ENCODE data around the gene HRAS. TPM values are rescaled to one million over a fixed set of nuclear protein-coding genes. Genes with fewer than 3 reads are reported as not detected.

Gene HRAS
- total and polyA plus RNA-seq, 2 experiments from 2014 or later = 62.1 to 76.9 TPM

- 0 out of 2 replicates have a peak, but pooled peaks cover 5% of the 10 kb centered on the region for H3F3A ChIP-seq (ENCODE audit: insufficient read depth)
- no peaks in the 10 kb centered on the region for H3K27me3 ChIP-seq (replicated peaks; ENCODE audit: insufficient read depth)
- TF ChIP-seq EZH2 (IDR thresholded peaks at IDR 0.05; ENCODE audit: insufficient read depth, poor library complexity, severe bottlenecking) (no peak), EZH2phosphoT487 (IDR thresholded peaks at IDR 0.05; ENCODE audit: insufficient read depth, low read depth) (no peak)
- H3K79me2 ChIP-seq (ENCODE audit: insufficient read depth) = peaks cover 17% of the 10 kb centered on the region
- DNase-seq = no peak
- H3K36me3 ChIP-seq (ENCODE audit: low read depth) = no peaks in the 10 kb centered on the region
- in situ Hi-C loops (cut with MboI) = no loop called here
- no peaks in the 10 kb centered on the region for H3K4me1 ChIP-seq (ENCODE audit: insufficient read depth)
- peak overlapping the region; percentile 87 for H3K9ac ChIP-seq
- no peaks in the 10 kb centered on the region for H3K9me2 ChIP-seq (ENCODE audit: insufficient read depth)
- H3K4me2 ChIP-seq (ENCODE audit: unreplicated experiment) = peak overlapping the region; percentile 96
- no peaks in the 10 kb centered on the region for H3K9me3 ChIP-seq (ENCODE audit: low read depth)
- peak overlapping the region; percentile 99 for H3K4me3 ChIP-seq
- no peak overlapping the region for H2AFZ ChIP-seq
- no peaks in the 10 kb centered on the region for H4K20me1 ChIP-seq (ENCODE audit: insufficient read depth)
- no peak overlapping the region for H3K27ac ChIP-seq
- WGBS, 2 experiments (ENCODE audit: low coverage in 1 of 2, low lambda C conversion rate in 2 of 2, missing lambda C conversion rate in 2 of 2) = 1% methylated on average over 30 of the region's 56 CpGs; no CpG with 5 or more reads in 1 of the 2 experiments
Observed at GRCh38 chr11:535210-535518, 212 bp downstream of the HRAS start.

- no peaks in the 10 kb centered on the region for H4K20me1 ChIP-seq (ENCODE audit: insufficient read depth)
- peak; percentile 66 for DNase-seq
- H3K9me3 ChIP-seq (ENCODE audit: low read depth) = no peaks in the 10 kb centered on the region
- 4 to 8% methylated on average over 48 to 66 of the region's 66 CpGs for WGBS, 2 experiments (ENCODE audit: low coverage in 1 of 2, low lambda C conversion rate in 2 of 2, missing lambda C conversion rate in 2 of 2)
- no peaks in the 10 kb centered on the region for H3K36me3 ChIP-seq (ENCODE audit: low read depth)
- H3K4me2 ChIP-seq (ENCODE audit: unreplicated experiment) = peak overlapping the region; percentile 96
- in situ Hi-C loops (cut with MboI) = no loop called here
- H3K4me1 ChIP-seq (ENCODE audit: insufficient read depth) = no peaks in the 10 kb centered on the region
- TF ChIP-seq EZH2phosphoT487 (IDR thresholded peaks at IDR 0.05; ENCODE audit: insufficient read depth, low read depth) (no peak), EZH2 (IDR thresholded peaks at IDR 0.05; ENCODE audit: insufficient read depth, poor library complexity, severe bottlenecking) (no peak)
- peaks cover 17% of the 10 kb centered on the region for H3K79me2 ChIP-seq (ENCODE audit: insufficient read depth)
- 0 out of 2 replicates have a peak, but pooled peaks cover 5% of the 10 kb centered on the region for H3F3A ChIP-seq (ENCODE audit: insufficient read depth)
- H2AFZ ChIP-seq = peak overlapping the region; percentile 65; the same call in 1 of the 2 replicates
- H3K9me2 ChIP-seq (ENCODE audit: insufficient read depth) = no peaks in the 10 kb centered on the region
- peak overlapping the region; percentile 12; the same call in 1 of the 2 replicates for H3K27ac ChIP-seq
- H3K9ac ChIP-seq = peak overlapping the region; percentile 87
- H3K27me3 ChIP-seq (replicated peaks; ENCODE audit: insufficient read depth) = no peaks in the 10 kb centered on the region
- peak overlapping the region; percentile 99 for H3K4me3 ChIP-seq
Observed at GRCh38 chr11:534396-535209, 773 bp downstream of the HRAS start.

- peak overlapping the region; percentile 87 for H3K9ac ChIP-seq
- no peaks in the 10 kb centered on the region for H3K27me3 ChIP-seq (replicated peaks; ENCODE audit: insufficient read depth)
- H3K4me2 ChIP-seq (ENCODE audit: unreplicated experiment) = peak overlapping the region; percentile 96
- no peak for TF ChIP-seq EZH2phosphoT487 (IDR thresholded peaks at IDR 0.05; ENCODE audit: insufficient read depth, low read depth)
- no peak for TF ChIP-seq EZH2 (IDR thresholded peaks at IDR 0.05; ENCODE audit: insufficient read depth, poor library complexity, severe bottlenecking)
- no peaks in the 10 kb centered on the region for H4K20me1 ChIP-seq (ENCODE audit: insufficient read depth)
- H3K79me2 ChIP-seq (ENCODE audit: insufficient read depth) = peaks cover 17% of the 10 kb centered on the region
- H2AFZ ChIP-seq = no peak overlapping the region
- no peak for DNase-seq
- no peak overlapping the region for H3K27ac ChIP-seq
- H3K9me2 ChIP-seq (ENCODE audit: insufficient read depth) = no peaks in the 10 kb centered on the region
- H3K9me3 ChIP-seq (ENCODE audit: low read depth) = no peaks in the 10 kb centered on the region
- WGBS, 2 experiments (ENCODE audit: low coverage in 1 of 2, low lambda C conversion rate in 2 of 2, missing lambda C conversion rate in 2 of 2) = 90 to 91% methylated on average over 35 to 37 of the region's 37 CpGs
- 0 out of 2 replicates have a peak, but pooled peaks cover 5% of the 10 kb centered on the region for H3F3A ChIP-seq (ENCODE audit: insufficient read depth)
- in situ Hi-C loops (cut with MboI) = no loop called here
- H3K4me1 ChIP-seq (ENCODE audit: insufficient read depth) = no peaks in the 10 kb centered on the region
- H3K4me3 ChIP-seq = peak overlapping the region; percentile 99
- H3K36me3 ChIP-seq (ENCODE audit: low read depth) = no peaks in the 10 kb centered on the region
Observed at GRCh38 chr11:533586-534395, 1.6 kb downstream of the HRAS start.

GRCh38 chr11:532986-533585 lies 2.3 kb downstream of the HRAS start:
- Histone ChIP-seq H2AFZ (no peak overlapping the region), H3K36me3 (ENCODE audit: low read depth) (no peaks in the 10 kb centered on the region), H3K27ac (no peak overlapping the region), H3K4me2 (ENCODE audit: unreplicated experiment) (no peak overlapping the region), H3K27me3 (replicated peaks; ENCODE audit: insufficient read depth) (no peaks in the 10 kb centered on the region), H3K9me3 (ENCODE audit: low read depth) (no peaks in the 10 kb centered on the region), H3K9me2 (ENCODE audit: insufficient read depth) (no peaks in the 10 kb centered on the region), H3K4me3 (no peak overlapping the region), H3F3A (ENCODE audit: insufficient read depth) (0 out of 2 replicates have a peak, but pooled peaks cover 4% of the 10 kb centered on the region), H3K9ac (no peak overlapping the region), H3K4me1 (ENCODE audit: insufficient read depth) (no peaks in the 10 kb centered on the region), H3K79me2 (ENCODE audit: insufficient read depth) (peaks cover 17% of the 10 kb centered on the region), H4K20me1 (ENCODE audit: insufficient read depth) (no peaks in the 10 kb centered on the region)
- TF ChIP-seq EZH2phosphoT487 (IDR thresholded peaks at IDR 0.05; ENCODE audit: insufficient read depth, low read depth) = no peak
- TF ChIP-seq EZH2 (IDR thresholded peaks at IDR 0.05; ENCODE audit: insufficient read depth, poor library complexity, severe bottlenecking) = no peak
- in situ Hi-C loops (cut with MboI) = no loop called here
- no peak for DNase-seq
- 94 to 95% methylated on average over 26 to 33 of the region's 33 CpGs for WGBS, 2 experiments (ENCODE audit: low coverage in 1 of 2, low lambda C conversion rate in 2 of 2, missing lambda C conversion rate in 2 of 2)

Data from GM23248 (cell line).